Activated naive CD4-positive, alpha-beta T cell treated with anti-CD3 and anti-CD28 coated beads, Interleukin-2, amount 10 ng/mL, durations not matched to agents 7 days and 5 days (primary cell): Measurements from ENCODE around the gene DOHH.
A peak's percentile ranks its signal among the peaks of the same experiment; 100 is the strongest.
"Not testable (repeated sequence)": the region's sequence is repeated elsewhere in the genome, so short reads cannot be mapped to it uniquely, and the experiment has no call there.

Experiments used
- CTCF ChIA-PET: fragments of 350-600 bp; sonication (Branson Sonifier 250); formaldehyde crosslinking; loops from one replicate; lab custom pipeline; 2021; ENCODE audit warnings: antibody characterized with exemption; lab: Charles Lee
- DNase-seq: peaks from one replicate; pipeline ENCODE4 v3.0.0-alpha.2; 2020
- H3K27ac Mint-ChIP-seq: one replicate; pipeline ENCODE4 v1.8.0; 2021; ENCODE audit warnings: mild to moderate bottlenecking, moderate library complexity, mixed read lengths
- H3K27me3 Mint-ChIP-seq: one replicate; pipeline ENCODE4 v1.8.0; 2021; ENCODE audit warnings: mild to moderate bottlenecking, mixed read lengths
- H3K36me3 Mint-ChIP-seq: one replicate; pipeline ENCODE4 v1.8.0; 2021; ENCODE audit warnings: mixed read lengths
- H3K4me1 Mint-ChIP-seq: one replicate; pipeline ENCODE4 v1.8.0; 2021; ENCODE audit warnings: mixed read lengths
- H3K4me3 Mint-ChIP-seq: one replicate; pipeline ENCODE4 v1.8.0; 2021; ENCODE audit warnings: mild to moderate bottlenecking, moderate library complexity, mixed read lengths
- H3K9me3 Mint-ChIP-seq: one replicate; pipeline ENCODE4 v1.8.0; 2021; ENCODE audit warnings: mixed read lengths

Gene DOHH

DNA sequence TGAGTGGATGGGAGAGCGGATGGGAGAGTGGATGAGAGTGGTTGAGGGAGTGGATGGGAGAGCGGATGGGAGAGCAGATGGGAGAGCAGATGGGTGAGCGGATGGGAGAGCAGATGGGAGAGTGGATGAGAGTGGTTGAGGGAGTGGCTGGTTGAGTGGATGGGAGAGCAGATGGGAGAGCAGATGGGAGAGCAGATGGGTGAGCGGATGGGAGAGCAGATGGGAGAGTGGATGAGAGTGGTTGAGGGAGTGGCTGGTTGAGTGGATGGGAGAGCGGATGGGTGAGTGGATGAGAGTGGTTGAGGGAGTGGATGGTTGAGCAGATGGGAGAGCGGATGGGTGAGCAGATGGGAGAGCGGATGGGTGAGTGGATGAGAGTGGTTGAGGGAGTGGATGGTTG lies 28.8 kb upstream of the DOHH start:
- H3K4me1 Mint-ChIP-seq, DNase-seq, H3K9me3 Mint-ChIP-seq, H3K4me3 Mint-ChIP-seq, CTCF ChIA-PET, H3K27ac Mint-ChIP-seq, H3K27me3 Mint-ChIP-seq: not testable (repeated sequence)
- H3K36me3 Mint-ChIP-seq = peaks cover 27% of the 10 kb centered on the region

DNA sequence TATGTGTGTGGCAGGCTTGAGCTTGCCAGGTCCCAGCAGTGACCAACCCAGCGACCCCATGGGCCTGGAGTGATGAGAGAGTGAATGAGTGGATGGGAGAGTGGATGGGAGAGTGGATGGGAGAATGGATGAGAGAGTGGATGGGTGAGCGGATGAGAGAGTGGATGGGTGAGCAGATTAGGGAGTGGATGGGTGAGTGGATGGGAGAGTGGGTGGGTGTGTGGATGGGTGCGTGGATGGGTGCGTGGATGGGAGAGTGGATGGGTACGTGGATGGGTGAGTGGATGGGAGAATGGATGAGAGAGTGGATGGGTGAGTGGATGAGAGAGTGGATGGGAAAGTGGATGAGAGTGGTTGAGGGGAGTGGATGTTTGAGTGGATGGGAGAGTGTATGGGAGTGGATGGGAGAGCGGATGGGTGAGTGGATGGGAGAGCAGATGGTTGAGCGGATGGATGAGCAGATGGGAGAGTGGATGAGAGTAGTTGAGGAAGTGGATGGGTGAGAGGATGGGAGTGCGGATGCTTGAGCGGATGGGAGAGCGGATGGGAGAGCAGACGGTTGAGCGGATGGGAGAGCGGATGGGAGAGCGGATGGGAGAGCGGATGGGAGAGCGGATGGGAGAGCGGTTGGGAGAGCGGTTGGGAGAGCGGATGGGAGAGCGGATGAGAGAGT lies 28.2 kb upstream of the DOHH start:
- H3K4me1 Mint-ChIP-seq = no peaks in the 10 kb centered on the region
- H3K9me3 Mint-ChIP-seq = no peaks in the 10 kb centered on the region
- H3K27me3 Mint-ChIP-seq = no peaks in the 10 kb centered on the region
- H3K36me3 Mint-ChIP-seq = peaks cover 30% of the 10 kb centered on the region
- CTCF ChIA-PET = no interaction called here
- no peak overlapping the region for H3K4me3 Mint-ChIP-seq
- no peak for DNase-seq
- no peak overlapping the region for H3K27ac Mint-ChIP-seq

DNA sequence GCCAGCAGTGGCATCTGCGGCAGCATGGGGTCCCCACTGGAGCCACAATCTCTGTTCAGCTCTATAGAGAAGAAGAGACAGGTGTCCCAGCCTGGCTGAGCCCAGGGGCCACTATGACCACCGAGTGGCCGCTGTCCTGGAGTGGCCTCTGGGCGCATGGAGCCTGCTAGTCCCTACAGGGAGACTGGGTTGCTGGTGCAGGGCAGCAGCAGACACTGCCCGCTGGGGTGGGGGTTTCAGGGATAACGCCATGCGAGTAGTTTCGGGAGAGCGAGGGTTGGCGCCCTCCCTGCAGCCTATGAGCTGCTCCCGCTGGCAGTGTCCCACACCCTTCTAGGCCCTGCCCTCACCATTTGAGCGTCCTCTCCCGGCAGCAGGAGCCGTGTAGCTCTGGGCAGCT lies 27.6 kb upstream of the DOHH start:
- H3K4me1 Mint-ChIP-seq = no peaks in the 10 kb centered on the region
- no peaks in the 10 kb centered on the region for H3K9me3 Mint-ChIP-seq
- peaks cover 25% of the 10 kb centered on the region for H3K36me3 Mint-ChIP-seq
- DNase-seq = no peak
- no peak overlapping the region for H3K27ac Mint-ChIP-seq
- H3K27me3 Mint-ChIP-seq = no peaks in the 10 kb centered on the region
- CTCF ChIA-PET = no interaction called here
- H3K4me3 Mint-ChIP-seq = no peak overlapping the region

DNA sequence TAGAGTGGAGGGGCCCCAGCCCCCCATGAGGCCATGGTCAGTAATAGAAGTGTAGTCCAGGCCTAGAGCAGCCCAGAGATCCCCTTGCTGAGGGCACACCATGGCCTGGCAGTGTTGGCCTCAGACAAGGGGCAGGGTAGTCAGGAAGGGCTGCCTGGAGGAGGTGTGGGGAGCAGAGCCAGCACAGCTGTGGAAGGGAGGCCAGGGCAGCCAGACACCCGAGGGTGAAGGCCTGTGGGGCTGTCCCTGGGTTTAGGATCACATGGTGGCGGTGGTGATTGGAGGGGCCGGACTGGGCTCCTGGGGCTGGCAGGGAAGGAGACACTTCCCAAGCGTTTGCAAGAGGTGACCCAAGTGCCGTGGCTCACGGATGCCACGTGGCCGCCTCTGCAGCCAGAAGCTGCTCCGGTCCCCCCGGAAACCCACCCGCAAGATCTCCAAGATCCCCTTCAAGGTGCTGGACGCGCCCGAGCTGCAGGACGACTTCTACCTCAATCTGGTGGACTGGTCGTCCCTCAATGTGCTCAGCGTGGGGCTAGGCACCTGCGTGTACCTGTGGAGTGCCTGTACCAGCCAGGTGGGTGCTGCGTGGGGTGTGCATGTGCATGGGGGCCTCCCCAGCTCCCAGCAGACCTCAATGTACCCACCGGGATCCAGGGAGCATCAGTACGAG lies 26.9 kb upstream of the DOHH start:
- H3K27ac Mint-ChIP-seq = no peak overlapping the region

DNA sequence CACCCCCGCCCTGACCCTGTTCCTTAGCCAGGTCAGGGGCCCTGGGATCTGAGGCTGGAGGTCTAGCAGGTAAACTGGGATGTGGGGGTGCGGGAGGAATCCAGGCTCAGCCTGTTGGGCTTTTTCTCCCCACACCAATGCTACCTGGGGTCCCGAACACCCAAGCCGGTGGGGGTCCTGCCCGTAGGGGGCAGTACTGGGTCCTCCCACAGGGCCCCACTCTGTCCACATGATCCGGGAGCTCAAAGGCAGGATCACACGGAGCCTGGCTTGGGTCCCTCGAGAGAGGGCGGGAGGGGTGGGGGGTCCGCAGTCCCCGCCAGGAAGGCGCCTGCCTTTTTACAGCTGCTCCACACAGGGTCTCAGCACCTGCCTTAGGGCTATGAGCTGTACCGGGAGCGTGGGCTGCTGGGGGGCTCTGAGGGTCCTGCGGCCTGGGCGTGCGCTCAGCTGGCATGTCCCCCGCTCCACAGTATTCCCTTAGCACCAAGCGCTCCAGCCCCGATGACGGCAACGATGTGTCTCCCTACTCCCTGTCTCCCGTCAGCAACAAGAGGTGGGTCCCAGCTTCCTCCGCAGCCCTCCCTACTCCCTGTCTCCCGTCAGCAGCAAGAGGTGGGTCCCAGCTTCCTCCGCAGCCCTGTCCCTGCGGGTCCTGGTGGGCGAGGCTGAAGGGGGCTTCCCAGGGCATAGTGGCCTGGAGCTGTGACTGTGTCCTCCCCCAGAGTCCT lies 26.2 kb upstream of the DOHH start:
- no peaks in the 10 kb centered on the region for H3K4me1 Mint-ChIP-seq
- no peak overlapping the region for H3K4me3 Mint-ChIP-seq
- H3K27ac Mint-ChIP-seq = no peak overlapping the region
- peaks cover 23% of the 10 kb centered on the region for H3K36me3 Mint-ChIP-seq
- H3K27me3 Mint-ChIP-seq = no peaks in the 10 kb centered on the region
- DNase-seq = no peak
- CTCF ChIA-PET = no interaction called here
- H3K9me3 Mint-ChIP-seq = no peaks in the 10 kb centered on the region

More for the DNA sequence above, 26.9 kb upstream of the DOHH start:
- peaks cover 22% of the 10 kb centered on the region for H3K36me3 Mint-ChIP-seq
- no peak overlapping the region for H3K4me3 Mint-ChIP-seq
- no peaks in the 10 kb centered on the region for H3K27me3 Mint-ChIP-seq
- no peaks in the 10 kb centered on the region for H3K9me3 Mint-ChIP-seq
- DNase-seq = no peak
- CTCF ChIA-PET = no interaction called here
- no peaks in the 10 kb centered on the region for H3K4me1 Mint-ChIP-seq

DNA sequence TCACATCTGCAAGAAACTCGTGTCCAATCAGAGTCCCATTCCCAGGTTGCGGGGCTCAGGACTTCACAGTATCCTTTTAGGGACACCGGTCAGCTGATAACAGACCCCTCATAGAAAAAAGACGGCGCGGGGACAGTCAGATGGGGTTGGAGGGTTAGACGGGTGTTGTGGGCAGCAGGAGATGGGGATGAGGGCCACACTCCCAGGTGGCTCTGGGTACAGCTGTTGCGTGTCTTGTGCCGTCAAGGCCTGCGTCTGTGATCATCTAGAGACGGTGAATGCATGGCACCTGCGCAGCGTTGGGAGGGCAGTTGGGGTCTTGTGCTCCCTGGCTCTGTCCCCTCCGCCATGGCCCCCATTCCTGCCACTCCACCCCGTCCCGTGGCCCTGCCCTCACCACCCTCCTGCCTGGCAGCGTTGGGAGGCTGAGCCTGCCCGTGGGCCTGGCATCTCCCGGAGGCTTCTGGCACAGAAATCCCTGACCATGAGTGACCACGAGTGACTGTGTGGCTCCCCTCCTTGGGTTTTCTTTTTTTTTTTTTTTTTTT lies 24.5 kb upstream of the DOHH start:
- no peak overlapping the region for H3K27ac Mint-ChIP-seq
- CTCF ChIA-PET = no interaction called here
- no peaks in the 10 kb centered on the region for H3K27me3 Mint-ChIP-seq
- peaks cover 5% of the 10 kb centered on the region for H3K4me1 Mint-ChIP-seq
- DNase-seq = no peak
- no peak overlapping the region for H3K4me3 Mint-ChIP-seq
- peaks cover 25% of the 10 kb centered on the region for H3K36me3 Mint-ChIP-seq
- no peaks in the 10 kb centered on the region for H3K9me3 Mint-ChIP-seq

DNA sequence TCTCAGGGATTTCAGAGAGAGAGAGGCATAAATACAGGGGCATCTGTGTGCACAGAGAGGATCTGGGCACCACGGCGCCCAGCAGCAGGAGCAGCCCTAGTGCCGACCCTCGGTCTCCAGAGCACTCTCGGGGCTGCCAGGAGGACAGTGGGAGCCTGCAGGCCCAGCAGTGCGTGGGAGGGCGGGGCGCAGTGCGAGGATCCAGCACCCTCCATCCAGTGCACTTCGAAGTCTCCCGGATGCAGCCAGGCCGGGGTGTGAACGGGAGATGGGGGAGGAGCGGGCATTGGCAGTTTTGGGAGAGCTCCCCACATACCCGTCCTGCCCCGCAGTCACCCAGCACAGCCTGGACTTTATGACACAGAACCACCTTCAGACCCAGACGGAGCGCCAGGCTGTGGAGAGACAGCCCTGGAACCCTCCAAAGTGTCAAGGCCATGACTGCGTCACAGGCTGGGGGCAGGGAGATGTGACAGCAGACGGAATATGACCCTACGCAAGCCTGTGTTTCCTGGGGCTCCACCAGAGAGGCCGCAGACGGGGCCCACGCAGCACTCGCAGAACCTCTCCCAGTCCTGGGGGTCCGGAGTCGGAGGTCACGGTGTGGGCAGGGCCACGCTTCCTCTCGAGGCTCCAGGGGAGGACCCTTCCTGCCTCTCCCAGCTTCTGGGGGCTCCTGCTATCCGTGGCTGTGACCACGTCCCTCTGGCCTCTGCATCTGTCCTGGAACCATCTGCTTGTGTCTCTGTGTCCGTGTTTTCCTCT lies 23.8 kb upstream of the DOHH start:
- no peak overlapping the region for H3K4me3 Mint-ChIP-seq
- peaks cover 25% of the 10 kb centered on the region for H3K36me3 Mint-ChIP-seq
- DNase-seq = no peak
- CTCF ChIA-PET = no interaction called here
- H3K27ac Mint-ChIP-seq = no peak overlapping the region
- H3K9me3 Mint-ChIP-seq = no peaks in the 10 kb centered on the region
- H3K27me3 Mint-ChIP-seq = no peaks in the 10 kb centered on the region
- peaks cover 5% of the 10 kb centered on the region for H3K4me1 Mint-ChIP-seq

DNA sequence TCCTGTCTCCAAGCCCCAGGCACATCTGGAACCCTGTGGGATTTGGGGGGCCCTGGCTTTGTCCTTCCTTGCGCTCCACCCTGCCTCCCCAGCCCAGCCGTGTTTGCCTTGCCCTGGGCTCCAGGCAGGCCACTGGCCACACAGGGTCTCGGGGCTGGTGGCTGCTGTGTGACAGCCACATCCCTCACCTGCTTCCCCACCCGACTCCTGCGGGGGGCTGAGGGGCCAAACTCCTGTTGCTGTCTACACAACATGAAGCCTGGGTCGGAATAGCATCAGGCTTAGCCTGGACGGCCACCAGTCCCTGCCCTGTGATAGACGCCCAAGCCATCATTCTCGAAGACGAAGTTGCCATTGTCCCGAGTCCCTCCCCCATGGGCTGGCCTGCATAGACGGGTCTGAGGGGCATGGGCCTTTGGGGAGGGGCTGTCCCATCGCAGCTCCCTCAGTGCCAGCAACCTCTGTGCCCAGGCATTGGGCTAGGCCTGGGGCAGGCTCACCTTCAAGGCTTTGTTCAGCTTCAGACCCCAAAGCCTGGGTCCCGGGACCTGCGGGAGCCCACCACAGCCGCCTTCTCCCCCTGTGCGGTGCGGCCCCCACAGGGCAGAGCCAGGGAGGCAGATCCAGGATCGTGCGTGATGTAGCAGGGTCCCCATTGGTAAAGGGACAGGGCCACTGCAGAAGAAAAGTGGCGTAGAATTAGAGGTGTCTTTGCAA lies 23.0 kb upstream of the DOHH start:
- H3K4me1 Mint-ChIP-seq = peaks cover 5% of the 10 kb centered on the region
- H3K27ac Mint-ChIP-seq = no peak overlapping the region
- no peak for DNase-seq
- CTCF ChIA-PET = no interaction called here
- peaks cover 25% of the 10 kb centered on the region for H3K36me3 Mint-ChIP-seq
- no peak overlapping the region for H3K4me3 Mint-ChIP-seq
- no peaks in the 10 kb centered on the region for H3K9me3 Mint-ChIP-seq
- no peaks in the 10 kb centered on the region for H3K27me3 Mint-ChIP-seq

DNA sequence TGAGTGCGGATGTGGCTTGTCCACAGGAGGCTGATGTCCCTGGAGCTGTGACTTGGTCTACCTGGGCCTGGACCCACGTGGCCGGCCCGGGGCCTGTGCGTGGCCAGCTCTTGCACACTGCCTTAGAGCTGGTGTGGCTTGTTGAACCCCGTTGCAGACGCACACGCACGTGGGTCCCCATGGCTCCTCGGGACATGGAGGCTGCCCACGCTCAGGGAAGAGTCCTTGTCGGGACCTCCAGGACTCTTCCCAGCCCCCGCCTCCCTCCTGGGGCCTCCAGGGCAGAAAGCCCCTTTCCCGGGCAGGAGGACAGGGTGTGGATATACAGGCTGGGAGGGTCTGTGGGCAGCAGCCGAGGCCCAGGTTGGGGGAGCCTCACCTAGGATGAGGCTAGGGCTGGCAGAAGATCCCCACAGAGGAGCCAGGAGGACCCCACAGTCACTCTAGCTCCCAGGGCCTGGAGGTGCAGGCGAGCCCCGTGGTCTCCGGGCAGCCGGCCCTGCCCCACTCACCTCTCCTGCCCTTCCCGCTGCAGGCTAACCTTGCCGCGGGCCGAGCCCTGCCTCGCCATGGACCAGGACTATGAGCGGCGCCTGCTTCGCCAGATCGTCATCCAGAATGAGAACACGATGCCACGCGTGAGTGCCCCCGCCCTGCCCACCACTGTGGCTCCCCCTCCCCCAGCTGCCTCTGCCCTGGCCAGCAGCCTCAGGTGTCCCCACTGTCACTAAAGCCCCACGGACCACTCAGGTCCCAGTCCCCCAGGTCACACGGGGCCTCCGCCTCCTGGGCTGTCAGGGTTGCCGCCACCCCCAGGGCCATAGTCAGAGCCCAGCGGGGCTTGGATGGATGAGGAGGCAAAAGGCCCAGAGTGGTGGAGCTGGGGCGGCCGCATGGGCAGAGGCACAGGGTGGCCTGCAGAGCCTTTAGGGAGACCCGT lies 22.2 kb upstream of the DOHH start:
- peaks cover 25% of the 10 kb centered on the region for H3K36me3 Mint-ChIP-seq

DNA sequence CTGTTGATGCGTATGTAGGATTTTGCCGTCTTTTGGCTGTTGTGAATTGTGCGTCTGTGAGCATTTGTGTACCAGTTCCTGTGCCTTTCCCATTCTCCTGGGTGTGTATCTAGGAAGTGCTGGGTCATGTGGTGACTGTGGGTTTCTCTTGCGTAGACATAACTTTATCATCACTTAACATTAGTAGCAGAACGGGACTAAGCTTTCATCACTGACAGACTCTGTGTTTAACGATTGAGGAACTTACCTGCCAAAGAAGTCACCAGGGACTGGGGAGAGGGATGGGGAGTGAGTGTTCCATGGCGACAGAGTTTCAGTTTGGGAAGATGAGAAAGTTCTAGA lies 20.6 kb upstream of the DOHH start:
- CTCF ChIA-PET = no interaction called here
- no peak for DNase-seq
- H3K27ac Mint-ChIP-seq = peak overlapping the region; percentile 16
- no peaks in the 10 kb centered on the region for H3K27me3 Mint-ChIP-seq
- peaks cover 20% of the 10 kb centered on the region for H3K36me3 Mint-ChIP-seq
- peaks cover 19% of the 10 kb centered on the region for H3K4me1 Mint-ChIP-seq
- no peaks in the 10 kb centered on the region for H3K9me3 Mint-ChIP-seq
- H3K4me3 Mint-ChIP-seq = no peak overlapping the region

More for the DNA sequence above, 22.2 kb upstream of the DOHH start:
- no peak overlapping the region for H3K27ac Mint-ChIP-seq
- no peak overlapping the region for H3K4me3 Mint-ChIP-seq
- H3K27me3 Mint-ChIP-seq = no peaks in the 10 kb centered on the region
- DNase-seq = no peak
- H3K4me1 Mint-ChIP-seq = peaks cover 6% of the 10 kb centered on the region
- H3K9me3 Mint-ChIP-seq = no peaks in the 10 kb centered on the region
- CTCF ChIA-PET = interaction anchor here (1.0 kb wide), 1 partner anchor 22 kb away, joined by 3 read pairs; no protein-coding TSS in a partner anchor

DNA sequence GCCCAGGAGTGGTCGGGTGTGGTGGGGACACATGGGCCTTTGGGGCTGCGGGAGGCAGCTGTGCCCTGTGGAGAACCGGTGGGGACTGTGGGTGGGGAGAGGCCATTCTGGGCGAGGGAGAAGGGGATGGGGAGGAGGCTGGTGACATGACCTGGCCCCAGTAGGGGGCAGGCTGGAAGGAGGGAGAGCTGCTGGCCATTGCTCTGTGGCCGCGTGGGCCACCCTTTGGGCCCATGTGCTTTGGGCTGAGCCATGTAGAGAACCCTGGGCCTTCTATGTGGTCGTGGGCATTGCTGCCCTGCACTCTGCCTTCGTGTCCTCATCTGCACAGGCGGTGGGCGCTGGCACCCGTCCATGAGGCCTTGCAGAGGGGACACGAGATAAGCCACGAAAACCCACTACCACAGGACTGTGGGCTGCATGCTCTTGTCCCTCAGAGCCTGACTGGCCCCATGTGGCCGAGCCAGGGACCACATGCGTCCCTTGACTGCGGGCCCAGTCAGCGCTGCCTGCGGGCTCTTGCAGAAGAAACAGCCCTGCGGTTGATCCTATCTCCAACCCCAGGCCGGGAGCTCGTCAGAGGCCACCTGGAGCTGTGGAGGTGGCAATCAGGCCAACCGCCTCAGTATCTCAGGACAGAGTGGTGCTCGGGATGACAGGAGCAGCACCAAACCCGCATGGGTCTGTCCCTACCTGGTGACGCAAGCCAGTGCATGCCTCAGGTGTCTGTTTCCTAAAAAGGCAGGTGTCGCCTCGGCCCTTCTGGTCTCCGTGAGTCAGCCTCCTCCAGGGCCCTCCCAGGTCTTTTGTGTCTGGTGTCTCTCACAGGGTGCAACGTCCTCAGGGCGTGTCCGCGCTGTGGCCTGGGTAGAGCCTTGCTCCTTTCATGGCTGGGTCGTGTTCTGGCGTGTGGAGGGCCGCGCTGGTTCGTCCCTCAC lies 20.0 kb upstream of the DOHH start:
- H3K4me1 Mint-ChIP-seq = peaks cover 24% of the 10 kb centered on the region
- no peaks in the 10 kb centered on the region for H3K27me3 Mint-ChIP-seq
- H3K27ac Mint-ChIP-seq = peak overlapping the region; percentile 16
- CTCF ChIA-PET = no interaction called here
- no peaks in the 10 kb centered on the region for H3K9me3 Mint-ChIP-seq
- H3K4me3 Mint-ChIP-seq = no peak overlapping the region
- DNase-seq = no peak
- H3K36me3 Mint-ChIP-seq = peaks cover 20% of the 10 kb centered on the region

DNA sequence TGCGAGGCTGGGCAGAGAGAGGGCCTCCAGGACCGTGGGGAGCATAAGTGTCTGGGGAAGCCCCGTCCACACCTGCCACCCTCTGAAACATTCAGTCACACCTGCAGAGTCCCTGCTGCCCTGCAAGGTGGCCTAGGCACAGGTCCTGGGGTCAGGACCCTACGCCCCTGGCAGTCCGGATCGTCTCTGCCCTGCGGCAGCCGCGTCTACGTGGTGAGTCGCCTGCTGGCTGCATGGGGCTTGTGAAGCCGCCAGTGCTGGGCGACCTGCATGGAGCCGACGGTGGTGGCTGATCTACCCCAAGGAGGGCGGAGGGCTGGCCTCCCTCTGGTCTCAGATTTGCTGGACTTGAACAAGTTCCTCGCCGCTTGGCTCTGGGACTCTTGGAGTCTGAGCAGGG lies 18.7 kb upstream of the DOHH start:
- Mint-ChIP-seq H3K27ac (no peak overlapping the region), H3K36me3 (peaks cover 18% of the 10 kb centered on the region), H3K9me3 (no peaks in the 10 kb centered on the region), H3K4me3 (no peak overlapping the region), H3K4me1 (peaks cover 29% of the 10 kb centered on the region), H3K27me3 (no peaks in the 10 kb centered on the region)
- DNase-seq = no peak
- CTCF ChIA-PET = interaction anchor here (1.1 kb wide), 1 partner anchor 90 kb away, joined by 3 read pairs; no protein-coding TSS in a partner anchor
